HL-60/S4 treated with retinoic acid at 250 ng/mL for 4 days and 3 days (cell line): ENCODE data around the gene ATOH8.

Experiments
- in situ Hi-C: fragments of 300-500 bp; cut with MboI; formaldehyde crosslinking; loops from 2 replicates; pipeline ENCODE4 v1.7.0; 2022; ENCODE audit warnings: low sequenced_read_pairs

Gene ATOH8

GRCh38 chr2:85785027-85785822 is 31.4 kb downstream of the ATOH8 start:
- in situ Hi-C loops: no loop called here

- in situ Hi-C loops: no loop called here
Observed at GRCh38 chr2:85785871-85786270, 32.1 kb downstream of the ATOH8 start.

GRCh38 chr2:85786444-85786843 is 32.7 kb downstream of the ATOH8 start:
- in situ Hi-C loops: no loop called here

GRCh38 chr2:85786865-85787264 is 33.1 kb downstream of the ATOH8 start:
- in situ Hi-C loops: no loop called here

- in situ Hi-C loops: no loop called here
Observed at GRCh38 chr2:85787282-85787980, 33.6 kb downstream of the ATOH8 start.

- in situ Hi-C loops: no loop called here
Observed at GRCh38 chr2:85787981-85788340, 34.2 kb downstream of the ATOH8 start.

GRCh38 chr2:85788603-85789002 is 34.8 kb downstream of the ATOH8 start:
- in situ Hi-C loops: no loop called here

- in situ Hi-C loops: no loop called here
Observed at GRCh38 chr2:85789271-85789670, 35.5 kb downstream of the ATOH8 start.

GRCh38 chr2:85790032-85790431 is 36.2 kb downstream of the ATOH8 start:
- in situ Hi-C loops: loop anchor here (10.0 kb wide), 1 partner anchor 55 kb away; no protein-coding TSS in a partner anchor

- in situ Hi-C loops: loop anchor here (10.0 kb wide), 1 partner anchor 56 kb away; no protein-coding TSS in a partner anchor
Observed at GRCh38 chr2:85790499-85791188, 36.9 kb downstream of the ATOH8 start.

GRCh38 chr2:85791704-85792565 is 38.1 kb downstream of the ATOH8 start:
- in situ Hi-C loops: loop anchor here (10.0 kb wide), 1 partner anchor 57 kb away; no protein-coding TSS in a partner anchor

- in situ Hi-C loops: loop anchor here (10.0 kb wide), 1 partner anchor 58 kb away; no protein-coding TSS in a partner anchor
Observed at GRCh38 chr2:85792783-85793441, 39.1 kb downstream of the ATOH8 start.

- in situ Hi-C loops: loop anchor here (10.0 kb wide), 1 partner anchor 59 kb away; no protein-coding TSS in a partner anchor
Observed at GRCh38 chr2:85793584-85793983, 39.8 kb downstream of the ATOH8 start.

GRCh38 chr2:85794038-85794441 is 40.2 kb downstream of the ATOH8 start:
- in situ Hi-C loops: loop anchor here (10.0 kb wide), 1 partner anchor 59 kb away; no protein-coding TSS in a partner anchor

- in situ Hi-C loops: loop anchor here (10.0 kb wide), 1 partner anchor 60 kb away; no protein-coding TSS in a partner anchor
Observed at GRCh38 chr2:85794491-85795121, 40.8 kb downstream of the ATOH8 start.

GRCh38 chr2:85795331-85796045 is 41.7 kb downstream of the ATOH8 start:
- in situ Hi-C loops: loop anchor here (10.0 kb wide), 1 partner anchor 61 kb away; no protein-coding TSS in a partner anchor

- in situ Hi-C loops: loop anchor here (10.0 kb wide), 1 partner anchor 61 kb away; no protein-coding TSS in a partner anchor
Observed at GRCh38 chr2:85796046-85796340, 42.2 kb downstream of the ATOH8 start.
